Measurements from ENCODE around the gene TMEM53.
A peak's percentile ranks its signal among the peaks of the same experiment; 100 is the strongest.

The TMEM53 gene

DNA sequence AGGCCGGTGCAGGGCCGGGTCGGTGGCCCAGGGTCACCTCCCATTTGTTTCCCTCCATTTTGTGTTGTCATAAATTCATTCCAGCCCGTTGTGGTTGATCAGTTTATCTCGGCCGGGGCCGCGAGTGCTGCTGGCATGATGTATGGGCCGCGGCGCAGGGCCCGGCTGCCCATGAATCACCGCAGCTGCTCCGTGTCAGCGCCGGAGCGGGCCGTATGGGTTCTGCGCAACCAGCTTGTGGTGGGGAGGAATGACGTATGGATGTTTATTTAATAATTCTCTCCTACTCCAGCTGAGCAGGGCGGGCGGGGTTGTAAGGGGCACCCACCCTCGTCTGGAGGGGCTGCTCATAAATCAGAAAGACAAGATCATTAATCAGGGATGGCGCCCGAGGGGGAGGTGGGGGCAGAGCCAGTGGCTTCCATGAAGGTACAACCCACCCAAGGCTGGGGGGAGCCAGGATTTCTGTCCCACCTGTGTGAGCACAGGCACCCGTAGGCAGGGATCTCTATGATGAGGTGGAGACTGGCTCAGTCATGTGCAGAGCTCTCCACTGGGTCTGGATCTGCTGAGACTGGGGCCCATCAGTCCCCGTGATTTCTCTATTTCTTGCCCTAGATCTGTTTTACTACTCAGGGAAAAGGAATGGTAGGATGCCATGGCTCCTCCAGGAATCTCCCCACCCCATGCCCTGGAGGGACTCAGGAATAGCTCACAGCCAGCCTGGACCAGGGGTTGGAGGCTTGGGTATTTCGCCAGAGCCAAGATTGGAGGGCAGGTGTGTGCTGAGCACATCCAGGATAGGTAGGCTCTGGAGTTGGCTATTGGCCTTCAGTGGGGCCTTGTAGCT is 27.8 kb downstream of the TMEM53 start:
- DNase-seq = no peak

DNA sequence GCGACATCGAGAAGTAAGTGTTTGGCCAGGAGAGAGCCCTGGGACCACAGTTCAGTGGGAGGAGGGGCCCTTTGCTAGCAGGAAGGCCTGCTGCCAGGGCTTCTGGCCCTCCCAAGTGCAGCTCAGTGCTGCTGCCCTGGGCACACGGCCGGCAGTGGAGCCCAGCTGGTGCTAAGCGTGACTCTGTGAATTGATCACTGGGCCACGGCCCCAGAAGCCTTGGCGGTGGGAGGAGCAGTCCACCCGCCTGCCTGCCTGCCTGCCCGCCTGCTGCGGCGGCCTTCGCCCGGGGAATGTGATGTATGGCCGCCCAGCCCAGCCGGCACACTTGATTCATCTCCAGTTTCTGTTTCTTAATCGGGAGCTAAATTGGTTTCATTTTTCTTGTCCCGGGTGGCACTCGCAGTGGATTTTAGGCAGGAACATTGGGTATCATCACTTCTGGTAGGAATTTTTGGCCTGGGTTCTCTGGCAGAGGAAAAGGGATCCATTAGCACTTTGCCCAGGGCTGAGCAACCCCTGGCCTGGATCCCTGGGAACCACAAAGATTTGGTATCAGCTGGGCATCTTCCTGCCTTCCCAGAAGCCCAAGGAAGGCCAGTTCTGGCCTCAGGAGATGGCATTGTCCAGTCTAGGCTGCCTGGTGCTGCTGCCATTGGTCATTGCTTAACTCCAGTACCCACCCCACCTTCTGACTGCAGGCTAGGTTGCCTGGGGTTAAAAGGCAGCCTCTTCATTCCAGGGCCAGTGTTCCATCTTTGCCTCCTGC is 28.6 kb downstream of the TMEM53 start:
- DNase-seq = no peak

DNA sequence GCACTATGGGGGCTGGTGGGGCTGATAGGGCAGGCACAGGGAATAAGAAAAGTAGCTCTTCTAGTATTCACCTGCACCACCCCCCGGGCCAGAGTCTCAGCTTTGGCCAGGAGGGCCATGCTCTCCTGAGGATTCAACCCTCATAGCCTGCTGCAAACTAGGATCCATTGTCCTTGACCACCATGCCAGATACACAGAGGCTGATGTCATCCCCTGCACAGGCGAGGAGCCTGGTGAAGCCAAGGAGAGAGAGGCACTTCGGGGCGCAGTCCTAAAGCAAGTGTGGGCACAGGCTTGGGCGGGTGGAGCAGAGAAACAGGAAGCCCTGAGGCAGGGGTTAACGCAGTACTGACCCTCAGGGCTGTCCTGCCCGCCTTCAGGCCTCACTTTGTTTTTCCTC is 29.5 kb downstream of the TMEM53 start:
- no peak for DNase-seq

DNA sequence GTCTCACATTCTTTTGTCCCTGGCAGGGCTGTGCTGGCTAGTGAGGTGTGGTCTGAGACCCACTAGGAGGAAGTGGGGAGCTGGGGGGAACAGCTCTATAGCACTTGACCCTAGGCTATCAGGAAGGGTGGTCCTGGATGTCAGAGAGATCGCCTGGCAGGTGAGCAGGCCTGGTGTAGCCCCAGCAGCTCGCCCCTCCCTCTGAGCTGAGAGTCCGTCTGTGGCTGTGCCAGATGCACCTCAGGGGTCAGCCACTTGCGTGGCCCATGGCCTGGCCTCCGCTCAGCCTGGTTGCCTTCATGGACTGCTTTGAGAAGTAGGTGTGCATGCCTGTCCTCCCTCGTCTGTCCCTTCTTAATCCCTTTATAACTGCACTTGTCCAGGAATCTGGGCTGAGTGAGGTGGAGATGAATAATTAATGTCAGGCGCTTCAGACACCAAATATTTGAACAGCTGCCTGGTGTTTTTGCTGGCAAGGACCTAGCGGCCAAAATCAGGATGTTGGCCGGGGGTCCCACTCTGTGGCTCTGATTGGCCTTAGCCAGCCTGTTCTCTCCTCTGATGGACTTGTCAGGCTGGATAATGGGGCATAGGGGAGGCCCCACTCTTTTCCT is 30.5 kb downstream of the TMEM53 start:
- DNase-seq = no peak

DNA sequence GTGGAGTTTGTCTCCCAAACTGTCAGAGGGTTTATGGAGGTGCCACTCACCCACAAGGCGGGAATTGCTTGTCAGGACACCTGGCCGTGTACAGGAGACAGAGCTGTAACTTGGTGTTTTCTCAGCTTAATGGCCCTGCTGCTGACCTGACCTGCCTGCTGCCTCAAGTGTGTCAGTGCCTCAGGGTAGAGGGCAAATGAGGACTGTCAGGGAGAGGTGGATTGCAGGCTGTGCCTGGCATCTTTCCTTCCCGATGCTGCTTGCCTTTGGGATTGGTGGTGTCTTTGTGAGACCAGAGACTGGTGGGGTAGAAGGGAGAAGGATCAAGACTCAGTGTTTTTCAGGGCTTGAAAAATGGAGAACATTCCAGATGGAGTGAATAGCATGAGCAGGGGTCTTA is 31.4 kb downstream of the TMEM53 start:
- no peak for DNase-seq

DNA sequence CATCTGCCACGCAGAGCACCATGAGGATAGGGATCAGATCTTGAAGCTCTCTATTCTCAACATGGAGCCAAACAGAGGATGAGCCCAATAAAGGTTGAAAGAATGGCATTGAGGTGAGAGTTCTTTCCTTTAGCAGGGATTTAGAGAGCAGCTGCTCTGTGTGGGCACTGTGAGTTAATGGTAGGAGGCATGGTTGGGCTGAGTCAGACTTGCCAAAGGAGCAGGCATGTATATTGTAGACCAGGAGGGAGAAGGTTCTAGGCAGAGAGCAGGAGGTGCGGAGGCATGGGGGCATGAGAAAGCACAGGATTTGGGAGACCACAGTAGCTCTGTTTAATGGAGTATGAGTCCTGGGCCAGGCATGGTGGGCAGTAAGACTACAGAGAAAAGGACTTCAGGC is 32.0 kb downstream of the TMEM53 start:
- DNase-seq = no peak

DNA sequence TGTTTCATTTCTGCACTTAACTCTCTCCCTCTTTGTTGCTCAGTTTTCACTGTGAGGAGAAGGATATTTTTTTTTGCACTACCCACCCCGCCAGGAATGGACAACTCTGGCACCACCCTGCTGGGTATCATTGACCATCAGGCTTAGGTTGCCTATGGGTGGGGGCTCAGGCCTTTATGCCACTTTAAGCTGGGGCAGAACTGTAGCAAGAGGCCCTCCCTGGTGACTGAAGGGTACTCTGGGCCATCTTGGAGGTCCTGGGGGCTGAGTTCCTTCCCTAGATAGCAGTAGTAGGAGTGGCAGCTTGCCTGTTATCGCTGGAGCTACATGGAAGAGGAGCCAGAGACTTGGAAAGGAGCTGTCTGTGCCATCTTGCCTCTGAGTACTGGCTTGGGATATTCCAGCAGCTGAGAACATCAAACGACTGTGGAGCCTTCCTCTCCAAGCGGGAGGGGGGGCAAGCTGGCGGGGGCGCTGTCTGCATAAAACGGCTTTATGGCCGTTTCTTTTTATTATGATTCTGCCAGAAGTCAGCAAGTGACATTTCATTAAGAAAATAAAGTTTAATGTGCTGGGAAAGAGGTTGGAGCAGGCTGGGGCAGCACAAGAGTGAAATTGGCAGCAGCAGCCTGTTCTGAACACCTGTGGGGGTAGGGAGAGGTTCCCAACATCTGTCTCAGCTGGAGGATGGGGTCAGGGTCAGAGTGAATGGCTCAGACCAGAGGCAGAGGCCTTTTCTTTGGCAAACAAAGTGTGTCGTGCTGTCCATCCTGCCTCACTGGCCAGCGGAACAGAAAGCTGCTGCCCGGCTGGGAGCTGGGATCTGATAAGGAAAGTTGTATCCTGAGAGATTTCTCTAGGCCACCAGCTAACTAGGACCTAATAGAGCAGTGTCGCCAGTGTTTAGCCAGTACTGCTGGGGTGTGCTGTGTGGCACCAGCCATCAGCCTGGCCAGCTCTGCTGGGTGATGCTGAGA is 32.9 kb downstream of the TMEM53 start:
- no peak for DNase-seq

DNA sequence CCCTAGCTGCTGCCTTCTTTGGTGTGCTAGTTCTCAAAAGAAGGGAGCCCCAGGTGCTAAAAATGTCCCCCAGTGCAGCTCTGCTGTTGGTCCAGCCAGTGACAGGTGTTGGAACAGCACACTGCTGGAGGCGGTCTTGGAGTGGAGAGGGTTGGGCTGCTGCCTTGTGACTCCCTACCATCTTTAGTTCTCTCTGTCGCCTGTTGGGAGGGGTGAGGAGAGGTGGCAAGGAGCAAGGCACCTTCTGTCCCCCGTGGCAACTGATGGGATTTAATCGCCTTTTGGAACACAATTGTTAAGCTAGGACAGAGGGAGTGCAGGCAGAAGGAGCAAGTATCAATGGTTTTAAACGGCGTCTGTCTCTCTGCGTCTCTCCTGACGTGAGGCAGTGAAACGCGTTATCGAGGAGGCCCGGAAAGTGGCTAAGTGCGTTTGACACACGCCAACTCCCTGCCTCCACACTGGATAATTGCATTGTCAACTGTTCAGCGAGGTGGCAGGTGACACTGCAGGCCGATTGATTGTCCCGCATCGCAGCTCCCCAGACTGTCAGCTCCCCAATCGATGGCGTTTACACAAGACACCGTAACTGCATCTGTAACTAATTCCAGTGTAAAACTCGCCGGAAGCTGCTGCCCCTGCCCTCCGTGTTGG is 34.0 kb downstream of the TMEM53 start:
- no peak for DNase-seq

DNA sequence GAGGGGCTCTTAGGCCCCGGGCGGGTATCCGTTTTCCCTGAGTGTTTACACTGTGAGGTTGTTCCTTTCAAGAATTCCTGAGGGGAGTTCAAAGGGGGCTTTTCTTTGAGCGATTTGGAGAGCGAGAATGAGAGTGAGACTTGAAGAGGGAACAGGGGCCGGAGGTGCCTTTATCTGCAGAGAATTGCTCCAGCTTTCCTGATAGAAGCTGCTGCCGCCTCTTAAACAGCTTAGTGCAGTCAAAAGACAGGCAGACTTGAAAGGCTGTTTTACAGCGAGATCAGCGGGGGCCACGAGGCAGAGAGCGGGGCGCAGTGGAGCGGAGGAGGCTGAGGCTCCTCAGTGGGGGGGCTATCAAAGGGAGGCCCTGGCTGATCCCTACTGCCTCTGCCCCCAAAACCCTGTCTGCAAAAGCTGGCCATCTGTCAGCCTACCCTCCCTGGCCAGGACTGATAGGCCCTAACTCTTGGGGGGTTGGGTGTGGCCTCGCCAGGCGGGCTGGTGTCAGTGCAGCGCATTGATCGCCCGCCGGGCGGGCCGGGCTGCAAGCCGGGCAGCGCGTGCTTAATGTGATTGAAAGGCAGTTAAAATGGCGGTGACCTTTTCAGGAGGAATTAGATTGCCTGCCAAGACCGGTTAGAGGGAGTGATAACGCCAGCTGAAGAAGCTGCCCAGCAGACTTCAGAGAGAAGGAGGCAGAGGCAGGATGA is 36.4 kb downstream of the TMEM53 start:
- DNase-seq = no peak

DNA sequence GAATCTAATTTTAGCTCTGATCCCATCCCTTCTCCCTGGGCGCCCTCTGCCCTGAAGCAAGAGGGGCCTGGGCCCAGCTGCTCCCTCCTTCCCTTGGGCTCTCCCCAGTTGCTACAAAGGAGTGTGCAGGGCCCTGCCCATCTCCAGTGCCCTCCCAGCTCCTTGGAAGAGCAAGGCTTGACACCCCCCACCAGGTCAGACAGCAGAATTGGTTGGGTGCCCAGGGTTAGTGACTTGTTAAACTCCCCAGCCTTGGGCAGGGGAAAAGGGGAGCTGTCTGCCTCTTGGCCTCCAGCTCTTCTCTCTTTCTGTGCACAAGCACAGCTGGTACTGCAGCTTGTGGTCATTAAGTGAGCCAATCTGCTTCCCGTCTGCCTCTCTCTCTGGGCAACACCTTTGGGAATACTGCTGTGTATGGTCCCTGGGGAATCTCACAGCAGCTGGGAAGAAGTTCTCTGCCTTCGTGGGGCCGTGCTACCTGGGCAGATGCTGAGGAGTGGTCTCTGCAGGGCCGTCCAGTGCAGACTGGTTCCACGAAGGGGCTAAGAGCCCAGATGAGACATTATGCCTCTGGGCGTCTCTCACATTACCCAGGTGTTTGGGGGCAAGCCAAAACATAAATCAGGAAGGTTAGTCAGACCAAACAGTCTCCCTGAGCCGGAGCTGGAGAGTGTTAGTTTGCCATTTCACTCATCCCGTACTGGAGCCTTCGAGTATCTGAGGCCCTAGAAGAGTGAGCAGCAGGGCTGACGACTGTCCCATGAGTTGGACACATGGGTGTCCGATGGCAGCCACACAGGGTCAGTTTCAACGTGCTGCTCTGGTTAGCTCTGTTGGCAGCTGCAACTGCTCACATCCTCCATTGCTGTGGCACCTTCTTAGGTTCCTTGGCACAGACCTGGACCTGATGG is 37.3 kb downstream of the TMEM53 start:
- DNase-seq = no peak

DNA sequence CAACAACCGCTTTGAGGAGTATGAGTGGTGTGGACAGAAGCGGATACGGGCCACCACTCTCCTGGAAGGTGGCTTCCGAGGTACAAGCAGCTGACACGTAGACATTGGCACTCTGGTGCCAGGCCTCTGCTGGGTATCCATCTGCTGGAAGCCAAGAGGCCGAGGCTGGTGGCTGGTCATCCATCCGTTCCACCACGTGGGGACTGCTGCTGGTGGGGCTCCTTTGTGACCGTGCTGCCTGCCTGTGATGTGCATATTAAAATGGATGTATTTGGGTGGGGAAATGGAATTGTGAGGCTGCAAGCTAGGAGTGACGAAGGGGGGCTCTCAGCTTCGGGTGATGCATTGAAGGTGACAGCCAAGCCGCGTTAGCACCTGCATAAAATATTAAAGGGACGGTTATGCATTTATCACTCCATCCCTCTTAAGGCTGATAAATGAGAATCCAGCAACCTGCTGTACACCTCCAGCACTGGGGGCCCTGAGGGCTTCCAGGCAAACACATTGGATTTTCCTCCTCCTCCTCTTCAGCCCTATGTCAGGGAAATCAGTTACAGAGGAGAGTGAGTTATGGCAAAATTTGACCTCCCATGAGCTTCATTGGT is 38.1 kb downstream of the TMEM53 start:
- DNase-seq = no peak

DNA sequence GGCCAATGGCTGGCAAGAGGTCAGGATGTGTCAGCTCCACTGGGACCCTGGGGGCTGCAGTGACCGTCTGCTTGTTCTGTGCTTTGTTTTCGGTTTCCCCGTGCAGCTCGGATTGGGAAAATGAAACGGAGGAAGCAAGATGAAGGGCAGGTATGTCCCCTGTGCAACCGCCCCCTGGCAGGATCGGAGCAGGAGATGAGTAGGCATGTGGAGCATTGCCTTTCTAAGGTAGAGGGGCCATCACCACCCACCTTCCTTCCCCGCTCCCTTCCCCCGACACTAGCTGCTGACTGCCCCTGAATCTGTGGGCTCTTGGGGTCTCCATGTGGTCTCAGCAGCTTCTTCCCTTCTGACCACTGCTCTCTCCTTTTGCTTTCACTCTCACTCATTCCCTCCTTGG is 38.8 kb downstream of the TMEM53 start:
- DNase-seq = no peak

DNA sequence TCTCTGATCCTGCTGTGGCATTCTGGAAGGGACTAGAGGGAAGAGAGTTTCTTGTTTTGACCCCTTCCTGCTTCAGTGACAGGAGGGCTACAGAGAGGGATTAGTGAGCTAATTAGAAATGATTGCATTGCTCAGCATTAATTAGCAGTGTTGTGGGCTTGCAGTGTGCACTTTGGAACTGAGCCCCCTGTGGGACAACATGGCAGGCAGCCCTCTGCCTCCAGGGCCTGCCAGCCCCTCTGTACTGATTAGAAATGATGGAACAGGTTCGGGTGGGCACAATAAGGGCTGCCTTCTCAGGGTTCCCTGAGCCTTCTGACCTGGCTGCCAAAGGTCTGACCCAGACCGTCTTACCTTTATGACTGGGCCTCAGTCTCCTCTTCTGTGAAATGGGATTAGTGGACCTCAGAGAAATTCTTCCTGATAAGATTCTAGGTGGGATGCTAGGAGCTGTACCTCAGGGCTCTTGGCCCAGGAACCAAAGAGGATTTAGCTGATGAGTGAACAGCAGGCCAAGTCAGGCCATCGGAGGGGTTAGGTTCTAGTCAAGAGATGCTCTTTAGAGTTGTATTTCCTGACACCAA is 39.6 kb downstream of the TMEM53 start:
- DNase-seq = no peak

DNA sequence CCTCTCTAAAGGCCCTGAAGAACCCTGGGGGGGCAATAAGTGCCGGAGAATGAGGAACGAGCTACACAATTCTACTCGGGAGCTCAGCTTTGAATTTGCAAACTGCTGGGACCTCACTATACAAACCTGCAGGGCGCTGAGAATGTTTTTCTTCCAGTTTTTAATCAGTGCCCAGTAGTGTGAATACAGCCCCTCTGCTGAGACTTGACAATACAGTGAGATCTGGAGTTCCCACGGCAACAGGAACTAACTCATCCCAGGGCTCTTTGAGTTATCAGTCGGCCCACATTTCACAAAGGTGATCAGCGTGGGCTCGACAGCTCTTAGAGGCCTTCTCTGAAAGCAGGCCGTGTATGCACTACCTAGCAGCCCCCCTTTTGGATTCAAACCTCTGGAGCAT is 41.7 kb downstream of the TMEM53 start:
- no peak for DNase-seq

DNA sequence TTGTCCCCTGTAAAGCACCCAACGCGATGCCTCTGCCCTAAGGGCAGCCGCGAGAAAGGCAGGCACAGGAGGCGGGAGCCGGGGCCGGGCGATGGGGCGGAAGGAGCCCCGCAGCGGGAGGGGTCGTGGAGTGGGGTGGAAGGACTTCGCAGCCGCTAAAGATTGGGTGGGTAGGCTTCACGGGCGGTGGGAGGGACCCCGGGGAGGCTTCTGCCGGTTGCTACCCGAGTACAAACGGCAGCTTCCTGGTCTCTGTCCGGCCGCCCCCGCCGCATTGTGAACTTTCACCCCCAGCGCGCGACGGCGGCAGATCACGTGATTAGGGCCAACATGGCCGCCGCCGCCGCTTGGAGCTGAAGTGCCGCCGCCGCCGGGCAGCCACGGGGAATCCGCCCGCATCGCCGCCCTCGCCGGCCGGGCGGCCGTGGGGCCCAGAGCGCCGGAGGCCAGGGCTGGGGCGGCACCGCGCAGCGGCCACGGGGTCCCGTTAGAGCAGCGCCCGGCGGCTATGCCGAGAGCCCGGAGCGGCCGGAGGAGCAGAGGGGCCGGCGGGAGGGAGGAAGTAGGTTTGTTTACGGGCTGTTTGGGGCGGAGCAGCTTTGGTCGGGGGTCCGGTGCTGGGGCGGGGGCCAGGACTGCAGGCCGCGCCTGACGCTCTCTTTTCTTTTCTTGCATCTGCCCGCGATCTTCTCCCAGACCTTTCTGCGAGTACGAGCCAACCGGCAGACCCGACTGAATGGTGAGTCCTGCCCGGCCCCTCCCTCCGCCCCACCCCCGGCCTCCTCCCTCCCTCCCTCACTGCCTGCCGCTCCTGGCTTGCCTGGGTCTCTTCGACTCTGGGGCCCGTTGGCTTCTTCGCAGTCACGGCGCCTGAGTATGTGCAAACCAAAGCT is 42.4 kb downstream of the TMEM53 start:
- DNase-seq = peak; percentile 88 to 89

DNA sequence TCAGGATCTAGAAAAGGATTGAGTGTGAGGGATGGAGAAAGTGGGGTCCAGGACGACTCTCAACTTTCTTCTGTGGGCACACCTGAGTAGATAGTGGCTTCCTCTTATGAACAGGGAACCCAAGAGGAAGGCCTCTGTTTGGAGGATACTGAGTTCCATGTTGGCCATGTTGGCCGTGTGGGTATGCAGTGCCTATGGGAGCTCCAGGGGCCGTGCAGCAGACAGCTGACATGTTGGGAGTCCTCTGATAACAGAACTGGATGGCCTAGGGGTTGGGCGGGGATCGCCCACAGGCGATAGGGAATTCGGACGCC is 43.0 kb downstream of the TMEM53 start:
- DNase-seq = no peak

DNA sequence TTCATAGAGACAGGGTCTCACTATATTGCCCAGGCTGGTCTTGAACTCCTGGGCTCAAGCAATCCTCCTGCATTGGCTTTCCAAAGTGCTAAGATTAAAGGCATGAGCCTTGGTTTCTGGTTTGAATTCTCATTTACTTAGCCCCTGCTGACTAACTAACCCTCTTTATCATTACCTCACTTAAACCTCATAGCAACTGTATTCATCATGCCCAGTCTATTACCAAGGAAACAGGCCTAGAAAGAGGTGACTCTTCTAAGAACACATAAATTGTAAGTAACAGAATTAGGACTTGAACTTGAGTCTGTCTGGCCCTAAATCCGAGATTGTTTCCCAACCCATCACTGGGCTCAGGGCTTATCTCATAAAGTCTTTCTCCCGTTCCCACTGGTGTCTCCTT is 44.2 kb downstream of the TMEM53 start:
- no peak for DNase-seq

DNA sequence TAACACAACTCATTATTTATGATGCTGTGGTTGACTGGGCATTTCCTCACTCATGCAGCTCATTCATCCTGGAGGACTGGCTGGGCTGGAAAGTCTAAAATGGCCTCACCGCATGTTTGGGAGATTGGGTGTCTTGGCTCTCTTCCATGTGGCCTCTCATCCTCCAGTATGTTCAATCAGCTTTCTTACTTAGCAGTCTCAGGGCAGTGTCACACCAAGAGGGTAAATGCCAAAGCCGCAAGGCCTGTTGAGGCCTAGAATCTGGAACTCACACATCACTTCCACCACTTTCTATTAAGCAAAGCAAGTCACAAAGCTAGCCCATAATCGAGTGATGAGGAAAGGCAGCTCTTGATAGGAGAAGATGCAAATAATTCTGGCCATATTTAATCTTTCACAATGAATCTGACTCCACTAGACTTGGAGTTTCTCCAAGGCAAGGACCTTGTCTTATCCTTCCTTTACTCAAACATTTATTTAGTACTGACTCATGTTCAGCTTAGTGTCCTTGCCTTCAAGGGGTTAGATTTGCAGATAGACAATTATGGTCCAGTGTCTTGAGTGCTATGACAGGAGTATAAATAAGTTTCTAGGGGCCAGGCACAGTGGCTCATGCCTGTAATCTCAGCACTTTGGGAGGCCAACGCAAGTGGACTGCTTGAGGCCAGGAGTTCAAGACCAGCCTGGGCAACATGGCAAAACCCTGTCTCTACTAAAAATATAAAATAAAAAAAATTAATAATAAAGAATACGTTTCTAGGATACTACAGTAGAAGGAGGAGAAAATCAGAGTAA is 45.1 kb downstream of the TMEM53 start:
- DNase-seq = no peak
